GM23248 (cell line): Measurements from ENCODE around the gene CCDC136.

Experiments used
- EZH2 ChIP-seq: fragments of 200-600 bp; sonication (generic); IDR thresholded peaks from 2 replicates; pipeline ENCODE4 v1.6.1; 2018; ENCODE audit warnings: antibody characterized with exemption, mild to moderate bottlenecking; ENCODE audit not compliant: insufficient read depth, poor library complexity, severe bottlenecking
- EZH2phosphoT487 ChIP-seq: fragments of 200-600 bp; sonication (generic); IDR thresholded peaks from 2 replicates; pipeline ENCODE4 v1.6.1; 2018; ENCODE audit warnings: antibody characterized with exemption, moderate library complexity, mild to moderate bottlenecking, low read depth; ENCODE audit not compliant: insufficient read depth

GRCh38 chr7:128826916-128827247, 35.1 kb downstream of the CCDC136 start:
- TF ChIP-seq EZH2 (no peak), EZH2phosphoT487 (no peak)
